Colon (tissue), 2 donors: Measurements from ENCODE around the gene LCE7A.

Source experiments
- FAIRE-seq: peaks from 2 replicates; lab custom pipeline; 2012; peaks lifted over from hg19 to GRCh38; lab: Jason Lieb, UNC
- donor health status: control.
- donor health status: control.

Gene LCE7A

DNA sequence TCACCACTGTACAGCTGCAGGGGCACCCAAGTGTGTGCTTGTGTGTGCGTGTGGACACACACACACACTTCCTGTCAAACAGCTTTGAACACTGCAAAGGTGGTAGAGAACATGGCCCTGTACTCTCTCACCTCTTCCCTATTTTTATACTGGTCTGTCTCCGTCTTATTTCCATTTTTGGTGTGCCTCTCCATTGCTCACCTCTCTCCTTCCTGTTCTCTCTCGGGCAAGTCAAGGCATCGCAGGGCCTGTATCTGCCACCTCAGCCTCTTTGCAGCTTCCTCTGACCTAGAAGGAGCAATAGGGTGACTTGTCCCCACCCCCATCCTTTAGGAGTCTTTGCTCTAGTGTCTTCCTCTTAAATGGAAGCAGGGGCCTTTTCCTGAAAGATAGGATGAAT, 20.5 kb downstream of the LCE7A start:
- no peak for FAIRE-seq

DNA sequence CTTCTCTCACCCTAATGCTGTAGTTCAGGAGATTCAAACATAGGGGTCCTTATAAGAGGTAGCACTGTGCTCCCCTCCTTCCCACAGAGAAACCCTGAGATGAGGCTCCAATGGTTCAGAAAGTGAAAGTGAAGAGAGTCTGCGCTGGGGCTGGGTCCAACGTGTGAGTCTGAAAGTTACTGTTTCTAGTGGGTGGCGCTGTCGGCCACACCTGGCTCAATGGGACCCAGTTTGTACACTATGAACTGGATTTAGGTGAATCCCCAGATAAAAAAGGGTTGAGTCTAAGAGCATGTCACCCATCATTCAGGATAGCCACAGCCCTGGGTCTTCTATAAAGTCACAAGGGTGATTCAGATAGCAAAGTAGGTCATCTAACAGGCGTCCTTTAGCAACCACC, 21.1 kb downstream of the LCE7A start:
- no peak for FAIRE-seq

DNA sequence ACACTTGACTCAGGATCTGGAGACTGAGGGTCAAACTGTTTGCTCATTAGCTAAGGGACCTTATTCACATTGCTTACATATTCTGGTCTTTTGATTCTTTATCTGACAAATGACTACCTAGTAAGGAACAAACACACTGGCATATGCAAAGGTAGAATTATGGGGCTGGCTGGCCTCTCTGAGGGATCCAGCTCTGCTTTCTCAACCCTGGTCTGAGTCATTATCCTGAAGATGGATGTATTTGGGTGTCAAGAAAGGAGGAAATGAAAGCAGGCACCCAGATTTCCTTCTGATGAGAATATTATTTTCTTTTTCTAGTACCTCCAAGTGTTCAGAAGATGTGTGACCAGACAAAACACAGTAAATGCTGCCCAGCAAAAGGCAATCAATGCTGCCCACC, 24.3 kb downstream of the LCE7A start:
- no peak for FAIRE-seq

DNA sequence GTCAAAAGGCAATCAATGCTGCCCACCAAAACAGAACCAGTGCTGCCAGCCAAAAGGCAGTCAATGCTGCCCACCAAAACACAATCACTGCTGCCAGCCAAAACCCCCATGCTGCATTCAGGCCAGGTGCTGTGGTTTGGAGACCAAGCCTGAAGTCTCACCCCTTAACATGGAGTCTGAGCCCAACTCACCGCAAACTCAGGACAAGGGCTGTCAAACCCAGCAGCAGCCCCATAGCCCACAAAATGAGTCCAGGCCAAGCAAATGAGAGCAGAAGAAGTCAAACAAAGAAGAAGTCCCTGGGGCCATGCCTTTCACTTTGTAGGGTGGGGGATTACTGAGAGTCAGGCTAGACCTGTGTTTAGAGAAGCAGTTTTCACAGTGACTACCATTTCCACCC, 24.7 kb downstream of the LCE7A start:
- no peak for FAIRE-seq

DNA sequence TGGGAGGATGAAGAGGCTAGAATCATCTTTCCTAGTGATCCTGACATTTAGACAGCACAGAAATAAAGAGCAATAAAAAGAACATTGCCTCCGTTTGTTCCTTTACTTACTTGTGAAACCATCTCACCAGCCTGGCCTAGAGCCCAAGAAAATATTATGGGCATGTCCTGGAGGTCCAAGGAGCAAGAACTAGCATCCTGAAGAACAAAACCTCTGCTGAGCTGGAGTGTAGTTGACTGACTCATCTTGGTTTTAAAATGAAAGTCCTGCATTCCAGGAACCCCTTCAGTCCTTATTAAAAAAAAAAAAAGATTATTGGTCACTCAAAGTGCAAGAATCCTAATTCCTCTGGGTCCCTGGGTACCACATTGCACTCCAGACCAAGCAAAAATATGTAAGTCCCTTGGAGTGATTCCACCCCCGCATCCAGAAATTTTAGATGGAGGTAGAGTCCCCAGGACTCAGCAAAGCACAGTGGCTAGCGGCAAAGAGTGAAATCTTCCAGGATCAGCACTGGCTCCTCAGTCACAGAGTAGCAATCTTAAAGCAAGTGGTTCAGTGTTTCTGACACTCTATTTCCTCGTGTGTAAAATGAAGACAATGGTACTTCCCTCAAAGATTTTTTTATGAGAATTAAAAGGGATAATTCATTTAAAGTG, 25.3 kb downstream of the LCE7A start:
- no peak for FAIRE-seq

DNA sequence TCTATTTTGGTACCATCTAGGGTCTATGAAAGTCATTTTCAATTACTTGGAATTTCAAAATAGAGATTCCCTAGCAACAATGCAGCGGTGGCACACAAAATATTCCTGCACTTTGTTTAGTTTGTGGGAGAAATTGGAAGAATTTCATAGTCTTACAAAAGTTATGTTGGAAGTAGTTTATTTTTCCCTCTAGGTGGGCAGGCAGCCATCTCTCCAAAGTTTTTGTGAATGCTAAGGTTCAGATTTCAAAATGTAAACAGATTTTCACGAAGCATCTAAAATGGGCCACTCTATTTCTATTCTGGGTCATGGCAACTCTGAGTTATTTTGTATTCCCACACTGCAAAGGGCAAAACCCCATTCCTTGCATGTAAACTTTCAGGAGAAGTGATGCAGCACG, 26.3 kb downstream of the LCE7A start:
- FAIRE-seq = no peak

DNA sequence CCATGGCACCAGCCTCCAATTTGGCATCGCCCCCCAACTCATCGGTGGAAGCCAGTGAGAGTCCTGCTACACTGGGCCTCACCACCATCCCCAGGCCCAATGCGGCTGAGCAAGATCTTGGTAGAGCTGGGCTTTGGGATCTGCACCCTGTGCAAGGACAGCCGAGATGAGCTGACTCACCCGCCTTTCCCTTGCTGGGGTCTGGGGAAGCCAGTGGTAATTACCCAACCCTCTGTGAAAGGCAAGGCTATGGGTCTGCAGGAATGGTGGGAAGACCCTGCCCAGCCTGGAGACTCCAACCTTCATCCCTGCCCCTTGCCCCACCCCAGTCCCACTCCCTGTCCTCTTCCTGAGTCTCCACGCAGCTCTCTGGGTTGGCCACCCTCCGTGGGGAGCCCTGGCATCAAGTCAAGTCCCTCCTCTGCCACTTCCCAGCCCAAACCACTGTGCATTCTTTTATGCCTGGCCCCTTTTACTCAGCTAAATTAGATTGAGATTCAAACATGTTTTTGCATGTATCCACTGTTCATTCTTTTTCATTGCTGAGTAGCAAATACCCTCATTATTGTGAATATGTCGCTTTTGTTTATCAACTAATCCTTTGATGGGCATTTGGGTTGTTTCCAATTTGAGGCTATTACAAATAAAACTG, 27.1 kb downstream of the LCE7A start:
- no peak for FAIRE-seq

DNA sequence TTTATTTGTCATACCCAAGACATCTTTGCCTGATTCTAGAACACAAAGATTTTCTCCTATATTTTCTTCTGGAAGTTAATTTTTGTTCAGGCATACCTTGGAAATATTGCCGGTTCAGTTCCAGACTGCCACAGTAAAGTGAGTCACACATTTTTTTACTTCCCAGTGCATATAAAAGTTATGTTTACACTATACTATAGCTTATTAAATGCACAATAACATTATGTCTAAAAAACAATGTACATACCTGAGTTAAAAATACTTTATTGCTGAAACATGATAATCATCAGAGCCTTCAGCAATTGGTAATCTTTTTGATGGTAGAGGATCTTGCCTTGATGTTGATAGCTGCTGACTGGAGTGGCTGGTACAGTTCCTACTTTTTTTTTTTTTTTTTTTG, 28.3 kb downstream of the LCE7A start:
- FAIRE-seq = no peak

DNA sequence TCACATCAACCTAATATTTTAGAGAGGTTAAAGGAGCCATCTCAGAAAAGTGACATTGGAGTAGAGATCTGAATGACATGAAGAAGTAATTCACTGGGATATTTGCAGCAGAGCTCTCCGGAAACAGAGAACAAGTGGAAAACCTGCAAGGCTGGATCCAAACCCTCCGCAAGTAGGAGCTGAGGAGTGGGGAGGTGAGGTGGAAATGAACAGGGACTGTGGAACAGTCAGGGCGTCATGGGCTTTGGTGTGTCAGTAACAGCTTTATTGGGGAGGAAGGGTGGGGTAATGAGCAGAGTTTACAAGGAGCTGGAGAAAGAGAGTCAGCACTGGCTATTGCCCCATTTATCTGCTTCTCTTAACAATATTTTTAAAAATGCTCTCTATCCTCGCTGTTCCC, 39.2 kb downstream of the LCE7A start:
- no peak for FAIRE-seq

DNA sequence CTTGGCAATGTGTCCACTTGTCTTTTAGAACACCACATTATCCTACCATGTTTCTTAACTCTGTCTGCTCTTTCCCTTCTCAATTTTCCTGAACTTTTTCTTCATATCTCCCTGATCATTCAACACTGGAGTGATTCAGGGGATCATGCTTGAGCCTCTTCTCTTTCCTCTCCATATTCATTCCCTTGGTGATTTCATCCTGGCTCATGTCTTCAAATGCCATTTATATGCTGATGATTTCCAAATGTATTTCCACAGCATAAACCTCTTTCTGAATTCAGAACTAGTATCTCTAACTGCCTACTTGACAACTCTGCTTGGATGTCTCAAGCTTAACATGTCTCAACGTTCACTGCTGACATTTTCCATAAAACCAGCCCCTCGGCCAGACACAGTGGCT, 40.1 kb downstream of the LCE7A start:
- FAIRE-seq = no peak

DNA sequence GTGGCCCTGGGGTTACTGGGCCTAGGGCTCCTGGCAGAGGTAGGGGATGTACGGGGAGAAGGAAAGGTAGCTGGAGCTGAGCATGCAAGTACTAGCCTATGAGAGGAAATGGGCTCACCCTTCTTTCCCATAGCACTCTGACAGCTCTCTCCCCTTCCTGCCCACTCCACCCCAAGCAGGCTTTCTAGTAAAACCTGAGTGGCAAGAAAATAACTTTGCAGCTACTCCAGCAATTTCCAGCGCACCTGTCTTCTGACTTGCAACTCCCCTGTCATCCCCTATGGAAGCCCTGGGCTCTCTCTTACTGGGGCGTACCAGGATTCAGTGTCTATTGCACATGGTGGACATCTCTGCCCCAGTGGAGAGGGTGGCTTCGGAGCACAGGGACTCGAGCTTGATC, 41.8 kb downstream of the LCE7A start:
- no peak for FAIRE-seq

DNA sequence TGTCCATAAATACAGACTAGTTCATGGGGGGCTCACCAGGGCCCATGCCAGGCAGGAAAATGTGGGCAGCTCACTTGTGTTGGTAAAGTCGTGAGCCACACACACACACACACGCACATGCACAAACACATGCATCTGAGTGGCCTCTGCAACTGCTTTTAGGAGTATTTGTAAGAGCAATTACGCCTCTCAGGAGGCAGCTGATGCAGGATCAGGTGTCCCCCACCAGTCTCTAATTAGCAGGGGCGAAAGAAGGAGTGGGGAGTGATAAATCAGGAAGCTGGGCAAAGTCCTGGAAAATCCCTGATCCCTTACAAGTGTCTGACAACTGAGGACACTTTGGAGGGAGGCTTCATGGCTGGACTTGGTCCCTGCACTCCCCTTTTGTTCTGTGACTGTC, 42.8 kb downstream of the LCE7A start:
- no peak for FAIRE-seq

DNA sequence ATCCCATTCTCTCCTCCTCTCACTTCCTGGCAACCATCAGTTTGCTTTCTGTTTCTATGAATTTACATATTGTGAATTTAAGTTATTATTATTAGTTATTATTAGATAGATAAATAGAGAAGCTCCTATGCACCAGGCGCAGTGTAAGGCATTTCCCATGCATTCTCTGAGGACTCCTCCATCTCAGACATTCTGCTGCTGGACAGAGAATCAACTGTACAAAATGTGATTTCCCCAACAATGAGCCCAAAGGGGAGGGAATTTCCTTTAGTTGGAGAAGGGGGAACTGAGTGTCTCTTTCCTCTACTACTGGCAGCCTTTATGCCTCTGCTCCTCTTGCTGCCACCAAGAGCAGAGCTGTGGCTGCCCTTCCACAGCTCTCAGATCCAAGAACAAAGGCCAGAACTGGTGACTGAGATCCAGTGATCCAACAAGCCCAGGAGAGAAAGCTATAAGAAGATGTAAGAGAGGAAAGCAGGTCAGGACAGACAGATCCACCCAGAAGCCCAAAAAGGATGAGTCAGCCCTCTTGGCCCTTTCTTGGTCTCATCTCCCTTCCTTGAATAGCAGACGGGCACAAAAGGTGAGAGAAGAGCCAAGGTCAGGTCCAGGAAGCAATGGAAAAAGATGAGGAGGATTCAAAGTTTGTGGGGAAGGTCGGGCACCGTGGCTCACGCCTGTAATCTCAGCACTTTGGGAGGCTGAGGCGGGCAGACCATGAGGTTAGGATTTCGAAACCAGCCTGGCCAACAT, 45.1 kb downstream of the LCE7A start:
- FAIRE-seq = no peak

DNA sequence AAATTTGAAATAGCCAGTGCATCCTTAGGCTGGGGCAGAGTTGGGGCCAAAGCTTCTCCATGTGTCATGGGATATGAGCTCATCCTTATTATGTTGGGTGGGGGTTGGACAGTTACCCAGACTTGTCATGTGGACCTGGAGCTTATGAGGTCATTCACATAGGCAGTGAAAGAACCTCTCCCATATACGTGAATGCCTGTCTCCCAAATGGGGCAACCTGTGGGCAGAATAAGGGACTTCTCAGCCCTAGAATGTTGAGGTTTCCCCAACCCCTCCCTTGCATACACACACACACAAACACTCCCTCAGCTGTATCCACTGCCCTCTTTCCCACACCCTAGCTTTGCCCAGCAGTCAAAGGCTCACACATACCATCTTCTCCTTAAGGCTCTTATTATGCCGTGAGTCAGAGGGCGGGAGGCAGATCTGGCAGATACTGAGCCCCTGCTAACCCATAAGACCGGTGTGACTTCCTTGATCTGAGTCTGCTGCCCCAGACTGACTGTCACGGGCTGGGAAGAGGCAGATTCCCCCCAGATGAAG, 46.3 kb downstream of the LCE7A start:
- FAIRE-seq = no peak

DNA sequence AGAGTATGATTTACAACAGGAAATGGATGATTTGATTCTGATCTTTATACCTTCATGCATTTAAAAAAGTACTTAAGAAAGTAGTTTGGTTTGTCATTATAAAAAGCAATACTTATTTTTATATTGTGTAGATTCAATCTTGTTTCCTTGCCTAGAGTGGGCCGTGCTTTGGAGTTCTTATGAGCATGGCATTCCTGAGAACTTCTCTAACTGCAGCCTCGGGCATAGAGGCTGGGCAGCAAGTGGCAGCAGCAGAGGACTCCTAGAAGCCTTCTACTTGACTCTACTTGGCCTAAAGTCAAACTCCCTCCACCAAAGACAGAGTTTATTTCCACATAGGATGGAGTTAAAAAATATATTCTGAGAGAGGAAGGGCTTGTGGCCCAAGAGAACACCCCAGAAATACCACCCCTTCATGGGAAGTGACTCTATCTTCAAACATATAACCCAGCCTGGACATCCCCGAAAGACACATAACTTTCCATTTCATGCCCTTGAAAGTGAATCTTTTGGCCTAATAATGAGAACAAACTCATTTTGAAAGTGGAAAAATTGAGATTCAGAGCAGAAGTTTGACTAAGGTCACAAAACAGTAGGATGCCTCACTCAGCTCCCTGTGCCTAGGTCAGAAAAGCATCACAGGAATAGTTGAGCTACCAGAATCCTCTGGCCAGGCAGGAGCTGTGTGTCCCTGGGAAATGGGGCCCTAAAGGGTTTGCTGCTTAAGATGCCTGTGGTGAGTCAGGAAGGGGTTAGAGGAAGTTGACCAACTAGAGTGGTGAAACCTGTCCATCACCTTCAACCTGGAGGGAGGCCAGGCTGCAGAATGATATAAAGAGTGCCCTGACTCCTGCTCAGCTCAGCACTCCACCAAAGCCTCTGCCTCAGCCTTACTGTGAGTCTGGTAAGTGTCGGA, 48.1 kb downstream of the LCE7A start, which contains the start of gene IVL:
Gene IVL, plus strand, starts transcription at position 861 of the 916 bp plus-strand sequence. CDS start 1,252 bp downstream, outside the sequence.
- no peak for FAIRE-seq

DNA sequence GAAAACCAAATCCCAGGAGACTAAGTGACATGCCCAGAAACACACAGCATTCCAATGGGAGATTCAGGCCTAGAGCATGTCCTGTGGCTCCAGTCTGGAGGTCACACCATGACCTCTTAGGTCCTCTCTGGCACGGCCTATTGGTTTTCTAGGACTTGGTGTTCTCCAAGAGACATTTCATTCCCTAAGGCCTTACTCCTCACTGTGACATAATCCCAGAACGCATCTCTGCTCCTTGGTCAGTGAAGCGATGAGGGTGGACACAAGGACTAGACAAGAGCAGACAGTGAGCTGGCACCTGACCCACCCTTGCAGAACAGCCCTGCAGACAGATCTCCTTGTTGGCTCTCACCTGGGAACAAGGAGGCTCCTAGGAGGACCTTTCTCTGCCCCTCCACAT, 49.4 kb downstream of the LCE7A start:
- FAIRE-seq = no peak
